HUDEP-2 (cell line): ENCODE data around the gene LYPLAL1.
A peak's percentile ranks its signal among the peaks of the same experiment; 100 is the strongest.
"Not testable (repeated sequence)": the region's sequence is repeated elsewhere in the genome, so short reads cannot be mapped to it uniquely, and the experiment has no call there.

Source experiments
- DNase-seq, 76 experiments: peaks; one replicate each; lab custom pipeline; 2025; ENCODE audit not compliant: unreplicated experiment in 76 of 76; lab: John Stamatoyannopoulos, UW

LYPLAL1 gene

GRCh38 chr1:219209578-219209977 lies 35.9 kb downstream of the LYPLAL1 start:
- no peak for DNase-seq

- no peak for DNase-seq
Observed at GRCh38 chr1:219210067-219210466, 36.4 kb downstream of the LYPLAL1 start.

GRCh38 chr1:219215477-219215876 lies 41.8 kb downstream of the LYPLAL1 start:
- DNase-seq = peak in 3 of 76 experiments; percentile 3 to 19 (median 13)

GRCh38 chr1:219220945-219221344 lies 47.3 kb downstream of the LYPLAL1 start:
- DNase-seq = no peak

GRCh38 chr1:219223496-219223895 lies 49.8 kb downstream of the LYPLAL1 start:
- no peak for DNase-seq

- DNase-seq = no peak
Observed at GRCh38 chr1:219226196-219226595, 52.5 kb downstream of the LYPLAL1 start.

- DNase-seq = no peak
Observed at GRCh38 chr1:219227360-219228057, 53.8 kb downstream of the LYPLAL1 start.

- DNase-seq = no peak
Observed at GRCh38 chr1:219228058-219228419, 54.4 kb downstream of the LYPLAL1 start.

GRCh38 chr1:219232890-219233289 lies 59.2 kb downstream of the LYPLAL1 start:
- DNase-seq = no peak

- DNase-seq = no peak
Observed at GRCh38 chr1:219235903-219236481, 62.3 kb downstream of the LYPLAL1 start.

GRCh38 chr1:219236933-219237610 lies 63.4 kb downstream of the LYPLAL1 start:
- DNase-seq = no peak

GRCh38 chr1:219239518-219239917 lies 65.8 kb downstream of the LYPLAL1 start:
- DNase-seq = no peak

GRCh38 chr1:219244864-219245263 lies 71.2 kb downstream of the LYPLAL1 start:
- no peak for DNase-seq

- DNase-seq = no peak
Observed at GRCh38 chr1:219247441-219247840, 73.8 kb downstream of the LYPLAL1 start.

- not testable (repeated sequence) for DNase-seq
Observed at GRCh38 chr1:219250468-219250867, 76.8 kb downstream of the LYPLAL1 start.

- no peak for DNase-seq
Observed at GRCh38 chr1:219257751-219258150, 84.1 kb downstream of the LYPLAL1 start.

- no peak for DNase-seq
Observed at GRCh38 chr1:219261454-219261853, 87.8 kb downstream of the LYPLAL1 start.
